ENCODE results near the gene PARN.

DNA sequence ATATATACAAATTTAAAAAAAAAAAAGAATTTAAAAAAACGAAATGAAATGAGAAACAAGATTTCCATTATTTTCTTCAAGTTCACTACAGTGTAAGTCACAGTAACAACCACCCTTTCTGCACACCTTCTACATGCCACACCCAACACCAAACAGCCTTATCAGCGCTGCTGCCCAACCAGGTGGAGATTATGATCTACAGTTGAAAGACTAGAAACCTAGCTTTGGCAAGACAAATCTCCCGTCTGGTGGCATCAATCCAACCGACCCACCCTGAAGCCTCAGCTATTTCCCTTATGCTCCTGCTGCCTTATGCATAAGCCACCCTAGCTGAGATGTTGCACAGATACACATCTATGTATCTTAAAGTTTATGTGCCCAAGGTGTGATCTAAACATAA lies 60.8 kb downstream of the PARN start:
- no peak for TF ChIP-seq POLR2A (IDR thresholded peaks at IDR 0.05)
- TF ChIP-seq, protein P1, sequence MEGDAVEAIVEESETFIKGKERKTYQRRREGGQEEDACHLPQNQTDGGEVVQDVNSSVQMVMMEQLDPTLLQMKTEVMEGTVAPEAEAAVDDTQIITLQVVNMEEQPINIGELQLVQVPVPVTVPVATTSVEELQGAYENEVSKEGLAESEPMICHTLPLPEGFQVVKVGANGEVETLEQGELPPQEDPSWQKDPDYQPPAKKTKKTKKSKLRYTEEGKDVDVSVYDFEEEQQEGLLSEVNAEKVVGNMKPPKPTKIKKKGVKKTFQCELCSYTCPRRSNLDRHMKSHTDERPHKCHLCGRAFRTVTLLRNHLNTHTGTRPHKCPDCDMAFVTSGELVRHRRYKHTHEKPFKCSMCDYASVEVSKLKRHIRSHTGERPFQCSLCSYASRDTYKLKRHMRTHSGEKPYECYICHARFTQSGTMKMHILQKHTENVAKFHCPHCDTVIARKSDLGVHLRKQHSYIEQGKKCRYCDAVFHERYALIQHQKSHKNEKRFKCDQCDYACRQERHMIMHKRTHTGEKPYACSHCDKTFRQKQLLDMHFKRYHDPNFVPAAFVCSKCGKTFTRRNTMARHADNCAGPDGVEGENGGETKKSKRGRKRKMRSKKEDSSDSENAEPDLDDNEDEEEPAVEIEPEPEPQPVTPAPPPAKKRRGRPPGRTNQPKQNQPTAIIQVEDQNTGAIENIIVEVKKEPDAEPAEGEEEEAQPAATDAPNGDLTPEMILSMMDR (IDR thresholded peaks at IDR 0.05) = no peak

Data from body of pancreas (tissue), 4 donors.